Keratinocyte (primary cell): ENCODE measurements around the gene VSTM1. TPM values are rescaled to one million over a fixed set of nuclear protein-coding genes. Genes with fewer than 3 reads are reported as not detected.

ENCODE experiments used
- DNase-seq: peaks from one replicate; pipeline ENCODE4 v3.0.0-alpha.2; 2011; ENCODE audit warnings: low read depth, missing footprints, low spot score
- FAIRE-seq: peaks from 2 replicates; lab custom pipeline; 2011; peaks lifted over from hg19 to GRCh38; lab: Jason Lieb, UNC
- H2AFZ ChIP-seq: 2 replicates; pipeline ENCODE4 v1.6.0; 2012; ENCODE audit warnings: low read length, control low read depth, inconsistent platforms; ENCODE audit not compliant: control insufficient read depth
- H3K27ac ChIP-seq: 2 replicates; pipeline ENCODE4 v1.5.1; 2011; ENCODE audit warnings: low read length; ENCODE audit not compliant: control insufficient read depth, insufficient read depth
- H3K27me3 ChIP-seq: 3 replicates; pipeline ENCODE4 v1.6.0; 2011; ENCODE audit warnings: low read length; ENCODE audit not compliant: control insufficient read depth, insufficient read depth; ENCODE audit errors: extremely low read depth
- H3K36me3 ChIP-seq, 2 experiments: 2 replicates in 1 of 2; 3 replicates in 1 of 2; pipeline ENCODE4 v1.5.1; 2011; ENCODE audit warnings: low read length in 2 of 2, mild to moderate bottlenecking in 1 of 2; ENCODE audit not compliant: control insufficient read depth in 2 of 2, insufficient read depth in 2 of 2; ENCODE audit errors: extremely low read depth in 1 of 2
- H3K4me1 ChIP-seq: 3 replicates; pipeline ENCODE4 v1.5.1; 2011; ENCODE audit warnings: low read length; ENCODE audit not compliant: control insufficient read depth, insufficient read depth; ENCODE audit errors: extremely low read depth
- H3K4me2 ChIP-seq: 3 replicates; pipeline ENCODE4 v1.6.0; 2011; ENCODE audit warnings: low read depth, low read length; ENCODE audit not compliant: control insufficient read depth, insufficient read depth; ENCODE audit errors: extremely low read depth
- H3K4me3 ChIP-seq, 3 experiments: fragments of 200-600 bp in 1 of 3; sonication (generic) in 1 of 3; 2 replicates in 2 of 3; 3 replicates in 1 of 3; pipeline ENCODE4 v1.5.1; 2011 to 2016; ENCODE audit warnings: low read length in 3 of 3, mild to moderate bottlenecking in 3 of 3, control low read depth in 2 of 3, inconsistent platforms in 1 of 3, low read depth in 1 of 3, mixed read lengths in 1 of 3, mixed run types in 1 of 3, moderate library complexity in 1 of 3; ENCODE audit not compliant: control insufficient read depth in 2 of 3, insufficient read depth in 2 of 3; ENCODE audit errors: extremely low read depth in 1 of 3
- H3K79me2 ChIP-seq: 2 replicates; pipeline ENCODE4 v1.6.0; 2012; ENCODE audit warnings: low read length; ENCODE audit not compliant: control insufficient read depth, insufficient read depth
- H3K9ac ChIP-seq: 3 replicates; pipeline ENCODE4 v1.6.0; 2011; ENCODE audit warnings: low read length; ENCODE audit not compliant: control insufficient read depth, insufficient read depth; ENCODE audit errors: extremely low read depth
- H3K9me1 ChIP-seq: 3 replicates; pipeline ENCODE4 v1.6.0; 2011; ENCODE audit warnings: low read length; ENCODE audit not compliant: control insufficient read depth, insufficient read depth; ENCODE audit errors: extremely low read depth
- H3K9me3 ChIP-seq: 2 replicates; pipeline ENCODE4 v1.5.1; 2012; ENCODE audit warnings: low read depth, low read length; ENCODE audit not compliant: control insufficient read depth
- H4K20me1 ChIP-seq: 3 replicates; pipeline ENCODE4 v1.6.0; 2011; ENCODE audit warnings: low read length; ENCODE audit not compliant: control insufficient read depth, insufficient read depth; ENCODE audit errors: extremely low read depth
- CTCF ChIP-seq, 3 experiments: IDR thresholded peaks in 1 of 3; conservative IDR thresholded peaks in 1 of 3; optimal IDR thresholded peaks in 1 of 3; 2 replicates in 2 of 3; 3 replicates in 1 of 3; pipeline versions ENCODE3 to v1.5.1; 2011; ENCODE audit warnings: low read length in 3 of 3, mild to moderate bottlenecking in 3 of 3, moderate library complexity in 2 of 3, control low read depth in 1 of 3, inconsistent platforms in 1 of 3; ENCODE audit not compliant: insufficient read depth in 2 of 3; ENCODE audit errors: extremely low read depth in 1 of 3
- EZH2 ChIP-seq: IDR thresholded peaks from one replicate; pipeline ENCODE4 v1.6.1; 2012; ENCODE audit warnings: inconsistent platforms, mild to moderate bottlenecking, low read length, moderate library complexity
- dilution Hi-C: fragments of 300-500 bp; cut with MboI; formaldehyde crosslinking; loops from one replicate; pipeline ENCODE4 v1.7.0; 2020; ENCODE audit warnings: low sequenced_read_pairs; ENCODE audit not compliant: extremely low pct_ligation_motif_present
- polyA plus RNA-seq, 5 experiments: library from polyadenylated mRNA; depleted of rRNA in 3 of 5; stranded (reverse) in 3 of 5; stranded (forward) in 1 of 5; unstranded in 1 of 5; fragments of >200 nt; gene quantifications; 1 replicate in 1 of 5; 2 replicates in 3 of 5; 3 replicates in 1 of 5; pipeline versions ENCODE4 v1.2.1 to v1.2.3, GENCODE V29; 2011 to 2012; ENCODE audit warnings: missing spikeins in 2 of 5, low read depth in 1 of 5, low replicate concordance in 1 of 5

Gene VSTM1
- polyA plus RNA-seq, 1 donor (not counting 4 experiments of a cell fraction or from before 2014, with no cell fraction given) = not detected

GRCh38 chr19:54104998-54105715 is 41.5 kb upstream of the VSTM1 start:
- no peaks in the 10 kb centered on the region for H3K9me3 ChIP-seq

GRCh38 chr19:54102421-54103169 is 38.9 kb upstream of the VSTM1 start, which contains the start of gene NDUFA3:
Gene NDUFA3 (plus strand): TSS chr19:54102855. CDS start chr19:54102879, 24 bp downstream.
- Histone ChIP-seq H3K27ac (peak within 1 kb of the TSS; percentile 40), H4K20me1 (no peaks in the 10 kb centered on the region), H3K27me3 (no peaks in the 10 kb centered on the region), H3K4me1 (peaks cover 4% of the 10 kb centered on the region), H3K4me2 (peak within 1 kb of the TSS; percentile 87), H3K9me3 (no peaks in the 10 kb centered on the region), H3K9me1 (no peaks in the 10 kb centered on the region), H3K4me3 (peak within 1 kb of the TSS; percentile 78 to 94 (median 93)), H2AFZ (peak within 1 kb of the TSS; percentile 93), H3K79me2 (peaks cover 18% of the 10 kb centered on the region), H3K36me3 (peaks cover 3 to 5% of the 10 kb centered on the region in 2 experiments), H3K9ac (peak within 1 kb of the TSS; percentile 84)
- FAIRE-seq = peak; percentile 97
- TF ChIP-seq CTCF (optimal IDR thresholded peaks at IDR 0.05 in 1 of 3, IDR thresholded peaks at IDR 0.05 in 1 of 3, conservative IDR thresholded peaks at IDR 0.05 in 1 of 3; ENCODE audit: extremely low read depth in 1 of 3, insufficient read depth in 2 of 3, low read length in 3 of 3) (no peak), EZH2 (no peak)
- peak; percentile 92 for DNase-seq
- dilution Hi-C loops = no loop called here

More at GRCh38 chr19:54104998-54105715, 41.5 kb upstream of the VSTM1 start:
- H3K27ac ChIP-seq = no peak overlapping the region
- no peak overlapping the region for H3K9ac ChIP-seq
- H3K4me2 ChIP-seq = no peak overlapping the region
- peaks cover 18% of the 10 kb centered on the region for H3K79me2 ChIP-seq
- TF ChIP-seq CTCF (optimal IDR thresholded peaks at IDR 0.05 in 1 of 3, IDR thresholded peaks at IDR 0.05 in 1 of 3, conservative IDR thresholded peaks at IDR 0.05 in 1 of 3; ENCODE audit: extremely low read depth in 1 of 3, insufficient read depth in 2 of 3, low read length in 3 of 3) (no peak), EZH2 (no peak)
- dilution Hi-C loops = no loop called here
- no peaks in the 10 kb centered on the region for H3K27me3 ChIP-seq
- DNase-seq (no peak), FAIRE-seq (no peak)
- peaks cover 4% of the 10 kb centered on the region for H3K4me1 ChIP-seq
- H3K36me3 ChIP-seq = peaks cover 10 to 18% of the 10 kb centered on the region in 2 experiments
- H2AFZ ChIP-seq = no peak overlapping the region
- H4K20me1 ChIP-seq = peaks cover 3% of the 10 kb centered on the region
- no peak overlapping the region for H3K4me3 ChIP-seq
- H3K9me1 ChIP-seq = no peaks in the 10 kb centered on the region
